Measurements from ENCODE around the gene DAB2IP.

DNA sequence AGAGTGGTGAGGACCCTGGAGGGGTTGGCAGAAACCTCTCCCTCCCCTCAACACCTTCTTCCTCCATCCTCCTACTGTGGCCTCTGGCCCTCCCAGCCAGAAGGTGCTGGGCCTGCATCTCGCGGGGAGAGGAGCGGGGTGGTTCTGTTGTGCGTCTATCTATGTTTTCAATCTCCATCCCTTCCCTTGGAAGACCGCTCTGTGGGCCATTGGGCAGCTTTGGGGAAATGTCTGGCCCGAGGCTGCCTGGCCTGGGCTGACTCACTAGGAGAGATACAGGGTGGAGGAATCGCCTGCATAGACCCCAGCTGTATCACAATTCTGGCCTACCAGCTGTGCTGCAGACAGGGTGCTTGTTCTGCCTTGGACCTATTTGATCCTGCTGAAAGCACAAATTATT is 48.4 kb upstream of the DAB2IP start:
- TF ChIP-seq, protein P1, sequence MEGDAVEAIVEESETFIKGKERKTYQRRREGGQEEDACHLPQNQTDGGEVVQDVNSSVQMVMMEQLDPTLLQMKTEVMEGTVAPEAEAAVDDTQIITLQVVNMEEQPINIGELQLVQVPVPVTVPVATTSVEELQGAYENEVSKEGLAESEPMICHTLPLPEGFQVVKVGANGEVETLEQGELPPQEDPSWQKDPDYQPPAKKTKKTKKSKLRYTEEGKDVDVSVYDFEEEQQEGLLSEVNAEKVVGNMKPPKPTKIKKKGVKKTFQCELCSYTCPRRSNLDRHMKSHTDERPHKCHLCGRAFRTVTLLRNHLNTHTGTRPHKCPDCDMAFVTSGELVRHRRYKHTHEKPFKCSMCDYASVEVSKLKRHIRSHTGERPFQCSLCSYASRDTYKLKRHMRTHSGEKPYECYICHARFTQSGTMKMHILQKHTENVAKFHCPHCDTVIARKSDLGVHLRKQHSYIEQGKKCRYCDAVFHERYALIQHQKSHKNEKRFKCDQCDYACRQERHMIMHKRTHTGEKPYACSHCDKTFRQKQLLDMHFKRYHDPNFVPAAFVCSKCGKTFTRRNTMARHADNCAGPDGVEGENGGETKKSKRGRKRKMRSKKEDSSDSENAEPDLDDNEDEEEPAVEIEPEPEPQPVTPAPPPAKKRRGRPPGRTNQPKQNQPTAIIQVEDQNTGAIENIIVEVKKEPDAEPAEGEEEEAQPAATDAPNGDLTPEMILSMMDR (IDR thresholded peaks at IDR 0.05): no peak
- TF ChIP-seq POLR2A (IDR thresholded peaks at IDR 0.05): no peak

All from prostate gland (tissue), 2 donors.